Measurements from ENCODE around the gene CPA5. TPM values are rescaled to one million over a fixed set of nuclear protein-coding genes. Genes with fewer than 3 reads are reported as not detected.

Gene CPA5
- total RNA-seq, 5 donors from 2014 or later (not counting 1 experiment from before 2014, with no cell fraction given): 1.2 to 9.4 (median 4.5) TPM; not detected in 1

- peaks cover 5 to 11% (median 8%) of the 10 kb centered on the region in 3 donors for H3K4me1 Mint-ChIP-seq
- POLR2A ChIA-PET: no interaction called here
- H3K9me3 Mint-ChIP-seq: no peaks in the 10 kb centered on the region
- CTCF ChIA-PET: no interaction called here
- DNase-seq: no peak
- 89% methylated on average over 7 of the region's 7 CpGs for WGBS (ENCODE audit: insufficient coverage)
- Histone ChIP-seq H3K27me3 (replicated peaks in 1 of 2; ENCODE audit: control insufficient read depth in 2 of 2, extremely low read depth in 1 of 2, insufficient read depth in 2 of 2, low read length in 1 of 2) (peaks cover 0 to 21% of the 10 kb centered on the region in 2 experiments), H3K27ac (ENCODE audit: low read length) (no peak overlapping the region), H3K36me3 (ENCODE audit: control insufficient read depth in 2 of 2, extremely low read depth in 1 of 2, insufficient read depth in 1 of 2, low read length in 1 of 2) (no peaks in the 10 kb centered on the region), H3K4me3 (ENCODE audit: control insufficient read depth in 1 of 2, extremely low read depth in 1 of 2, low read length in 1 of 2) (no peak overlapping the region), H3K9me3 (no peaks in the 10 kb centered on the region), H3K4me1 (ENCODE audit: control insufficient read depth in 1 of 2, extremely low read depth in 1 of 2, insufficient read depth in 2 of 2, low read length in 2 of 2) (peaks cover 0 to 7% of the 10 kb centered on the region in 2 experiments)
- no peak overlapping the region for H3K27ac Mint-ChIP-seq
- H3K36me3 Mint-ChIP-seq: no peaks in the 10 kb centered on the region
- no peak overlapping the region for H3K4me3 Mint-ChIP-seq
- no peak for ATAC-seq (replicated peaks in 1 of 4)
- peaks cover 0 to 9% of the 10 kb centered on the region in 2 donors for H3K27me3 Mint-ChIP-seq
Measured at GRCh38 chr7:130353196-130353595, 8.6 kb downstream of the CPA5 start.

DNA sequence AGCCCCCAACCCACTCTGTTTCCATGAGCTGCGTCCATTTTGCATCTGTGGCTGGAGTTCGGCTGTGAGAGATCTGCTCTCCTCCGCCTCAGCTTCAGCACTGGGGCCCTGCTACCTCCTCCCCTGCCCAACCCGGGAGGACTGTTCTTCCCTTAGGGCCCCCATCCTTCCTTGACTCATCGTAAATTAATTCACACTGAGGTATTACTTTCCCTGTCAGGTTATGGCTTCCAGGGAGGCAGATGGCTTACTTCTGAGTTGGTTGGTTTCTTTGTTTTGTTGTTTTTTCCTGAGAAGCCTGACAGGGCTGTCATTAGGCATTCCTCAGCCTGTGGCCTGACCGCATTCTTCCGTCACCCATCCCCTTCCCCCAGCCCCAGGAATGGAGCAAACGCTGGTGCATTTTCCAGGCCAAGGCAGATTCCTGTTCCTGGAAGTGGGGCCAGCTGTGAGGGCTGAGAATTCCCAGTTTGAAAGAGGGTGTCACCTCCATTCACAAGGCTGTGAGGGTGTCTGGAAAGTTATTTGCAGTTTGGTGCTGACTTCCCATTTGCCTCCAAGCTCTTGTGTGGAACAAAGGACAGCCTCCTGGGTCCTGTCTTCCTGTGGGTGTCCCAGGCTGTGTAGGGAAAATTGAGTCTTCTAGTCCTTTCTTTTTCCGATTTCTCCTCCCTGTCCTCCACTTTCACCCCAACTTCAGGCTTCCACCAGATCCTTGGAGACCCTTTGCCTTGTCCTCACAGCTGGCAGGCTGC lies 11.7 kb downstream of the CPA5 start:
- Histone ChIP-seq H3K4me3 (ENCODE audit: control insufficient read depth in 1 of 2, extremely low read depth in 1 of 2, low read length in 1 of 2) (no peak overlapping the region), H3K36me3 (ENCODE audit: control insufficient read depth in 2 of 2, extremely low read depth in 1 of 2, insufficient read depth in 1 of 2, low read length in 1 of 2) (peaks cover 0 to 4% of the 10 kb centered on the region in 2 donors), H3K9me3 (no peaks in the 10 kb centered on the region), H3K27ac (ENCODE audit: low read length) (no peak overlapping the region), H3K4me1 (ENCODE audit: control insufficient read depth in 1 of 2, extremely low read depth in 1 of 2, insufficient read depth in 2 of 2, low read length in 2 of 2) (peaks cover 0 to 1% of the 10 kb centered on the region in 2 experiments), H3K27me3 (replicated peaks in 1 of 2; ENCODE audit: control insufficient read depth in 2 of 2, extremely low read depth in 1 of 2, insufficient read depth in 2 of 2, low read length in 1 of 2) (peaks cover 0 to 12% of the 10 kb centered on the region in 2 experiments)
- H3K9me3 Mint-ChIP-seq: peaks cover 11 to 15% (median 13%) of the 10 kb centered on the region in 3 donors
- H3K4me3 Mint-ChIP-seq: no peak overlapping the region
- POLR2A ChIA-PET: no interaction called here
- no peaks in the 10 kb centered on the region for H3K36me3 Mint-ChIP-seq
- ATAC-seq (replicated peaks in 1 of 4) (no peak), DNase-seq (no peak)
- CTCF ChIA-PET: no interaction called here
- 89% methylated on average over 3 of the region's 9 CpGs for WGBS (ENCODE audit: insufficient coverage)
- peaks cover 2 to 5% (median 2%) of the 10 kb centered on the region in 3 donors for H3K4me1 Mint-ChIP-seq
- H3K27ac Mint-ChIP-seq: no peak overlapping the region
- no peaks in the 10 kb centered on the region for H3K27me3 Mint-ChIP-seq

GRCh38 chr7:130356876-130357611 lies 12.4 kb downstream of the CPA5 start:
- Histone ChIP-seq H3K27me3 (replicated peaks in 1 of 2; ENCODE audit: control insufficient read depth in 2 of 2, extremely low read depth in 1 of 2, insufficient read depth in 2 of 2, low read length in 1 of 2) (peaks cover 0 to 8% of the 10 kb centered on the region in 2 experiments), H3K4me3 (ENCODE audit: control insufficient read depth in 1 of 2, extremely low read depth in 1 of 2, low read length in 1 of 2) (no peak overlapping the region), H3K27ac (ENCODE audit: low read length) (no peak overlapping the region), H3K4me1 (ENCODE audit: control insufficient read depth in 1 of 2, extremely low read depth in 1 of 2, insufficient read depth in 2 of 2, low read length in 2 of 2) (no peaks in the 10 kb centered on the region), H3K9me3 (no peaks in the 10 kb centered on the region), H3K36me3 (ENCODE audit: control insufficient read depth in 2 of 2, extremely low read depth in 1 of 2, insufficient read depth in 1 of 2, low read length in 1 of 2) (peaks cover 0 to 4% of the 10 kb centered on the region in 2 donors)
- no peak for DNase-seq
- ChIA-PET CTCF (no interaction called here), POLR2A (no interaction called here)
- no peak for ATAC-seq (replicated peaks in 1 of 4)
- Mint-ChIP-seq H3K4me1 (peaks cover 0 to 5% (median 0%) of the 10 kb centered on the region in 3 donors), H3K9me3 (peaks cover 11 to 15% (median 13%) of the 10 kb centered on the region in 3 donors), H3K27ac (no peak overlapping the region), H3K4me3 (no peak overlapping the region), H3K27me3 (no peaks in the 10 kb centered on the region), H3K36me3 (no peaks in the 10 kb centered on the region)
- 40% methylated on average over 1 of the region's 16 CpGs for WGBS (ENCODE audit: insufficient coverage)

GRCh38 chr7:130358471-130358870 lies 13.9 kb downstream of the CPA5 start:
- no peak overlapping the region for H3K4me3 ChIP-seq (ENCODE audit: control insufficient read depth in 1 of 2, extremely low read depth in 1 of 2, low read length in 1 of 2)
- Mint-ChIP-seq H3K9me3 (peaks cover 11 to 15% (median 13%) of the 10 kb centered on the region in 3 donors), H3K4me3 (no peak overlapping the region), H3K4me1 (peaks cover 0 to 5% (median 0%) of the 10 kb centered on the region in 3 donors), H3K27ac (no peak overlapping the region), H3K27me3 (no peaks in the 10 kb centered on the region), H3K36me3 (no peaks in the 10 kb centered on the region)
- H3K4me1 ChIP-seq (ENCODE audit: control insufficient read depth in 1 of 2, extremely low read depth in 1 of 2, insufficient read depth in 2 of 2, low read length in 2 of 2): no peaks in the 10 kb centered on the region
- CTCF ChIA-PET: no interaction called here
- peaks cover 0 to 11% of the 10 kb centered on the region in 2 experiments for H3K27me3 ChIP-seq (replicated peaks in 1 of 2; ENCODE audit: control insufficient read depth in 2 of 2, extremely low read depth in 1 of 2, insufficient read depth in 2 of 2, low read length in 1 of 2)
- DNase-seq (no peak), ATAC-seq (replicated peaks in 1 of 4) (no peak)
- H3K27ac ChIP-seq (ENCODE audit: low read length): no peak overlapping the region
- POLR2A ChIA-PET: no interaction called here
- H3K9me3 ChIP-seq: no peaks in the 10 kb centered on the region
- WGBS (ENCODE audit: insufficient coverage): 92% methylated on average over 4 of the region's 4 CpGs
- H3K36me3 ChIP-seq (ENCODE audit: control insufficient read depth in 2 of 2, extremely low read depth in 1 of 2, insufficient read depth in 1 of 2, low read length in 1 of 2): peaks cover 0 to 4% of the 10 kb centered on the region in 2 donors

DNA sequence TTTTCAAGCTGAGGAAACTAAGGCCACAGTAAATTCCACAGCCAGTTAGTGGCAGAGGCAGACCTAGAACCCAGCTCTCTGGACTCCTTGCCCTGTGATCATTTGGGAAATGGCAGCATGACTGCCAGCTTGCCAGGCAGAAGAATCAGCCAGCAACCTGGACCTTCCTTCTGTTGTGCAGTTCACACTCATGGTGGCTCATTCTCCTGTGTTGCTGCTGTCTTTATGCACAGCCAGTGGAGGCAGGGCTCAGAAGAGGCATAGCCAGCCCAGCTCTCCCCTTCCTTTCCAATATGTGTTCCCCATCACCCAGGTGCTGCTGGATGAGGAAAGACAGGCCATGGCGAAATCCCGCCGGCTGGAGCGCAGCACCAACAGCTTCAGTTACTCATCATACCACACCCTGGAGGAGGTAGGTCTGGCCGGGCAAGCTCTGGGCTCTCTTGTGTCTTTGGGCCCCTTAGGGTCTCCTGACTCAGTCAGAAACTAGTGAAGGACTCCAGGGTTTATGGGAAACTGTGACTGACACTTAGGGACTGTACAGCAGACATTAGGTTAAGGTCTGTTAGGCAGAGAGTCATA lies 14.8 kb downstream of the CPA5 start:
- H3K27ac Mint-ChIP-seq: no peak overlapping the region
- POLR2A ChIA-PET: no interaction called here

DNA sequence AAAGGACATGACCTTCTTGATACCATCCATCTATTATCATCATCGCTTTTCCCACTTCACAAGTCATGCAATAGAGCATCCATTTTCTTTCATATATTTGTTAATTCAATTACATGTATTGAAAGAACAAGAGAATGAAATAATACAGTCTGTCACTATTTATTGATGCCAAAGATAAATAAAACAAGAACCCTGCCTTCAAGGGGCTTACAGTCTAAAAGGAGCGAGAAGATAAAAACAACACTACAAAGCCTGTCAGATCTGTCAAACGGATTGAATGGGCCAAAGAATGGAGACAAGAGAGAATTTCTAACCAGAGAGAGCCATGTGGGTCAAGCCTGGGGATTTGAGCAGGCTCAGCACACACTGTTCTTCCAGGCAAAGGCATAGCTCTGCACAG lies 15.9 kb downstream of the CPA5 start:
- H3K36me3 ChIP-seq (ENCODE audit: control insufficient read depth in 2 of 2, extremely low read depth in 1 of 2, insufficient read depth in 1 of 2, low read length in 1 of 2): peaks cover 0 to 4% of the 10 kb centered on the region in 2 donors
- POLR2A ChIA-PET: no interaction called here
- no peak overlapping the region for H3K27ac ChIP-seq (ENCODE audit: low read length)
- H3K9me3 ChIP-seq: no peaks in the 10 kb centered on the region
- no CpG with 5 or more reads among the region's 3 CpGs for WGBS (ENCODE audit: insufficient coverage)
- no peak overlapping the region for H3K4me3 ChIP-seq (ENCODE audit: control insufficient read depth in 1 of 2, extremely low read depth in 1 of 2, low read length in 1 of 2)
- no peaks in the 10 kb centered on the region for H3K27me3 Mint-ChIP-seq
- CTCF ChIA-PET: no interaction called here
- H3K4me1 Mint-ChIP-seq: no peaks in the 10 kb centered on the region
- H3K4me1 ChIP-seq (ENCODE audit: control insufficient read depth in 1 of 2, extremely low read depth in 1 of 2, insufficient read depth in 2 of 2, low read length in 2 of 2): peaks cover 0 to 1% of the 10 kb centered on the region in 2 experiments
- H3K4me3 Mint-ChIP-seq: no peak overlapping the region
- H3K9me3 Mint-ChIP-seq: peaks cover 11 to 15% (median 13%) of the 10 kb centered on the region in 3 donors
- ATAC-seq (replicated peaks in 1 of 4) (no peak), DNase-seq (no peak)
- H3K27me3 ChIP-seq (replicated peaks in 1 of 2; ENCODE audit: control insufficient read depth in 2 of 2, extremely low read depth in 1 of 2, insufficient read depth in 2 of 2, low read length in 1 of 2): peaks cover 0 to 12% of the 10 kb centered on the region in 2 experiments
- no peaks in the 10 kb centered on the region for H3K36me3 Mint-ChIP-seq
- no peak overlapping the region for H3K27ac Mint-ChIP-seq

More for the DNA sequence above, 14.8 kb downstream of the CPA5 start:
- no peak for ATAC-seq (replicated peaks in 1 of 4)
- peaks cover 11 to 15% (median 13%) of the 10 kb centered on the region in 3 donors for H3K9me3 Mint-ChIP-seq
- no peak for DNase-seq
- no peaks in the 10 kb centered on the region for H3K36me3 Mint-ChIP-seq
- H3K27me3 ChIP-seq (replicated peaks in 1 of 2; ENCODE audit: control insufficient read depth in 2 of 2, extremely low read depth in 1 of 2, insufficient read depth in 2 of 2, low read length in 1 of 2): peaks cover 0 to 12% of the 10 kb centered on the region in 2 experiments
- CTCF ChIA-PET: no interaction called here
- H3K36me3 ChIP-seq (ENCODE audit: control insufficient read depth in 2 of 2, extremely low read depth in 1 of 2, insufficient read depth in 1 of 2, low read length in 1 of 2): peaks cover 0 to 4% of the 10 kb centered on the region in 2 donors
- no peaks in the 10 kb centered on the region for H3K27me3 Mint-ChIP-seq
- no CpG with 5 or more reads among the region's 5 CpGs for WGBS (ENCODE audit: insufficient coverage)
- H3K4me1 ChIP-seq (ENCODE audit: control insufficient read depth in 1 of 2, extremely low read depth in 1 of 2, insufficient read depth in 2 of 2, low read length in 2 of 2): no peaks in the 10 kb centered on the region
- no peak overlapping the region for H3K4me3 ChIP-seq (ENCODE audit: control insufficient read depth in 1 of 2, extremely low read depth in 1 of 2, low read length in 1 of 2)
- H3K27ac ChIP-seq (ENCODE audit: low read length): no peak overlapping the region
- H3K4me3 Mint-ChIP-seq: no peak overlapping the region
- no peaks in the 10 kb centered on the region for H3K9me3 ChIP-seq
- peaks cover 0 to 5% (median 0%) of the 10 kb centered on the region in 3 donors for H3K4me1 Mint-ChIP-seq

Data from T-cell (primary cell).